Glomerular visceral epithelial cell (primary cell): ENCODE results near the gene EEF2K.
"Not testable (repeated sequence)": the region's sequence is repeated elsewhere in the genome, so short reads cannot be mapped to it uniquely, and the experiment has no call there.

ENCODE experiments used
- DNase-seq: peaks from one replicate; pipeline ENCODE4 v3.0.0-alpha.2; 2016; ENCODE audit errors: extremely low spot score

EEF2K gene

DNA sequence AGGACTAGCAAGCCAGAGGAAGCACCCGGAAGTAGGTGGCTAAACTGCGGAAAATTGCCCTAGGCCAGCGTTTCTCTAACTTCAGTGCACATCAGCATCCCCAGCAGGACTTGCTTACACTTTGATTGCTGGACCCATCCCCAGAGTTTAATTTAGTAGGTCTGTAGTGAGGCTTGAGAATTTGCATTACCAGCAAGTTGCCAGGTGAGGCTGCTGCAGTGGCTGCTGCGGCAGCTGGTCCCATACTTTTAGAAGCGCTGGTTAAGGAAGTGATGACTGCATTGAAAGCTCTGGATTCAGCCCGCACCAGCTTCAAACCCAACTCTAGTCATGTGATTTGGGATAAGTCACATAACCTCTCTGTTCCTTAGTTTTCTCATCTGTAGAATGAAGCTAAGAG, 4.2 kb downstream of the EEF2K start:
- no peak for DNase-seq

- no peak for DNase-seq
These were observed 4.8 kb downstream of the EEF2K start for GRCh38 chr16:22210854-22211253.

DNA sequence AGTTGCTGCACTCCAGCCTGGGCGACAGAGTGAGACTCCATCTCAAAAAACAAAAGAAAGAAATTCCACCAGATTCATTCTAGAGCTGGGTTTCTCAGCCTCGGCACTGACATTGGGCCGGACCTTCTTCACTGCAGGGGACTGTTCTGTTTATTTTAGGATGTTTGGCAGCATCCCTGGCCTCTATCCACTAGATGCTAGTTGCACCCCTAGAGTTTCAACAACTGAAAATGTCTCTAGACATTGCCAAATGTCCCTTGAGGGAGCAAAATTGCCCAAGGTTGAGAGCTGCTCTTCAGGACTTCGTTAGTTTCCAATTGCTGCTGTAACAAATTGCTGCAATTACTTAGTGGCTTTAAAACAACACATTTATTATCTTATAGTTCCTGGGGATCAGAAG, 7.2 kb downstream of the EEF2K start:
- DNase-seq, result no peak

- no peak for DNase-seq
These were observed 7.7 kb downstream of the EEF2K start for GRCh38 chr16:22213801-22214200.

DNA sequence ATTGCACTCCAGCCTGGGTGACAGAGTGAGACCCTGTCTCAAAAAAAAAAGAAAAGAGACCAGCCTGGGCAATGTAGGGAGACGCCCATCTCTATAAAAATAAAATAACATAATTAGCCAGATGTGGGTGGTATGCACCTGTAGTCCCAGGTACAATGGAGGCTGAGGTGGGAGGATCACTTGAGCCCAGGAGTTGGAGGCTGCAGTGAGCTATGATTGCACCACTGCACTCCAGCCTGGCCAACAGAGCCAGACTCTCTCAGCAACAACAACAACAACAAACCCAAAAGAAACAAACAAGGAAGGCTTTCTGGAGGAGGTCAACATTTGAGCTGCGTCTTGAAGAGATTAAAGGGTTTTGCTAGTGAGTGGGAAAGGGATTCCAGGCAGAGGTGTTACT, 8.3 kb downstream of the EEF2K start:
- DNase-seq, result no peak

DNA sequence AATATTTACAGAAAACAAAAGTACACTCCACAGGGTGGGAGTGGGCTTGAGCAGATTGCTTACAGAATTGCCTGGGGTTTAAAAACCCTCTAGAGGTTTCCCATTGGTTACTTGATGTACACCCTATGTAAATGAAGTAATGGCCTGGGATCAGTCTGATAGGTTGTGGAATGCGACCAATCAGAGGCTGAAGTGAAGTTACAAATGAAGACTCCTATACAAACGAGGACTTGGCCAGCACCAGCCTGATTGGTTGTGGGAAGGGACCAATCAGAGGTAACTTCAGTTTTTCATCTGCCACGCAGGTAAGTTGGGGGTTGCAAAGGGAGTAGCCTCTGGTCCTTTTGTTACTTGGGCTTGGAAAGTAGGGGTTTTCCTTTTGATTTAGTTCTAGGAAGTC, 8.8 kb downstream of the EEF2K start:
- no peak for DNase-seq

DNA sequence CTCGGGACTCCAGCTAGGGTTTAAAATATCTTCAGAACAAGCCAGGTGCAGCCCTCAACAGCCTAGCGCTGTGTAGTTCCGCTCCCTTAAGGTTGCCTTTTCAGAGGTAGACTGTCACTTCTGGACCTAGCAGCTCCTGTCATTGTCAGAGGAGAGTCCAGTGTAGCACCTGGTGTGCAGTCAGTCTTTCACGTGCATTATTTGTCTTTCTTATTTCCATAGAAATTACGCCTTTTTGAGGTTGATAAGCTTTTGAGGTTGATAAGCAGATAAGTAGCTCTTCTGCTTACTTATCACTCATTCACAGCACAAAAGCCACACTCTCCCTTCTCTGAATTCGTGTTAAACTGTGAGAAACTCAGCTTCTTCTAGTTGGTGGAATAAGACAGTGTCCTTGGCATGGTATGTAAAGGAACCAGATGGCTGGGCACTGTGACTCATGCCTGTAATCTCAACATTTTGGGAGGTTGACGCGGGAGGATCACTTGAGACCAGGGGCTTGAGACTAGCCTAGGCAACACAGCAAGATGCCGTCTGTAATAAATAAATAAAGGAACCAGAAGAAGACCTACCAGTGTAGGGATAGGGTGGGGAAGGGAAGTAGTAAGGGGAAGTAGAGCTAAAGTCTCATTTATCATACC, 10.2 kb downstream of the EEF2K start:
- no peak for DNase-seq

- DNase-seq, result not testable (repeated sequence)
These were observed 10.8 kb downstream of the EEF2K start for GRCh38 chr16:22216832-22217225.

- DNase-seq, result no peak
These were observed 12.0 kb downstream of the EEF2K start for GRCh38 chr16:22217890-22218730.

- no peak for DNase-seq
These were observed 13.5 kb downstream of the EEF2K start for GRCh38 chr16:22219389-22220068.

DNA sequence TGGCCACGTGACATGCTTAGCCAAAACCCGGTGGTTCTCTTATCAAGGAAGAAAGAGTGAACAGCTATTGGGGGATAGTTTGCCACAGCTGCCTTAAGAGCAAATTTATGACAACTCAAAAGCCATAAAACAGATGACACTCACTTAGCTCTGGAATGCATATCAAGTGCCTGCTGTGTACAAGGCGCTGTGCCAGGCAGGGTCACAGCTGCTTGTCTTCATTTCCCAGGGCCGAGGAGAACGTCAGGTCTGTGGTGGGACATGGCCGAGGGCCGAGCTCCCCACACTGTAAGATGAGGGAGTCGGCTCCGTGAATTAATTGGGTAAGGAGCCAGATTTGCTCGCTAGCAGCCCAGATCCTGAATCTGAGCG, 14.0 kb downstream of the EEF2K start:
- DNase-seq, result no peak

DNA sequence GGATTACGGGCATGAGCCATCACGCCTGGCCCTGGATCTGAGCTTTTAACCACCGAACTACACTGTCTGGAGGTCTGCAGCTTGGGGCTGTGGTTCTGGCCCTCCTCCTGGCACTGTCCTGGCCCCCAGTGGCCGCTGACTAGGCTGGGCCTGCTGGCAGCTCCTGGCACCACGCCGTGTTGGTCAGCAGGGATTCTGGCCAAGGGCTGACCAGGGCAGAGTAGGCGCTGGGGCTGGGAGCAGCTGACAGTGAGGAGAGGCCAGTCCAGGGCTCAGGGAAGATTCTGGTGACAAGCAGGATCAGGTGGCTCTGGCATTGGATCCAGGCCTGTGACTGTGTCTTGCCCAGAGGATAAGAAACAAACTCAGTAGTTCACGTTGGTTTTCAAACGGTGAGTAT, 14.6 kb downstream of the EEF2K start:
- no peak for DNase-seq

GRCh38 chr16:22222006-22222405, 15.9 kb downstream of the EEF2K start:
- no peak for DNase-seq

- DNase-seq, result no peak
These were observed 16.9 kb downstream of the EEF2K start for GRCh38 chr16:22222998-22223397.

GRCh38 chr16:22225060-22225459, 19.0 kb downstream of the EEF2K start:
- no peak for DNase-seq

DNA sequence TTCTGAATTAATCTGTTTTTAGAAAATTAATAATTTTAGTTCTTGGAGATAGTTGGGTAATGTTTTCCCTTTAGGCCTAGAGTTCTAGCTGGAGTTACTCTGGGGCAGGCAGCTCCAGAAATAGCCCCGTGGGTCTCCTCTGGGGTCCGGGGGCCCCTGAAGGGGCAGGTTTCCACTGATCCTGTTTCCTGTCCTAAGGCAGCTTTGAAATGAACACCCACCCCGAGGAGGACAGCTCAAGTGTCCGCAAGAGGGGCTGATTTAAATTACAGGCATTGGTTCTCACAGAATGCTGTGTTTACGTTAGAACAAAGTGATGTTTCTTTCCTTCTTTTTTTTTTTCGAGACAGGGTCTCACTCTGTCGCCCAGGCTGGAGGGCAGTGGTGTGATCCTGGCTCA, 23.8 kb downstream of the EEF2K start:
- no peak for DNase-seq

GRCh38 chr16:22232277-22233036, 26.4 kb downstream of the EEF2K start:
- peak; percentile 24 for DNase-seq

GRCh38 chr16:22233037-22233372, 26.9 kb downstream of the EEF2K start:
- DNase-seq, result no peak

DNA sequence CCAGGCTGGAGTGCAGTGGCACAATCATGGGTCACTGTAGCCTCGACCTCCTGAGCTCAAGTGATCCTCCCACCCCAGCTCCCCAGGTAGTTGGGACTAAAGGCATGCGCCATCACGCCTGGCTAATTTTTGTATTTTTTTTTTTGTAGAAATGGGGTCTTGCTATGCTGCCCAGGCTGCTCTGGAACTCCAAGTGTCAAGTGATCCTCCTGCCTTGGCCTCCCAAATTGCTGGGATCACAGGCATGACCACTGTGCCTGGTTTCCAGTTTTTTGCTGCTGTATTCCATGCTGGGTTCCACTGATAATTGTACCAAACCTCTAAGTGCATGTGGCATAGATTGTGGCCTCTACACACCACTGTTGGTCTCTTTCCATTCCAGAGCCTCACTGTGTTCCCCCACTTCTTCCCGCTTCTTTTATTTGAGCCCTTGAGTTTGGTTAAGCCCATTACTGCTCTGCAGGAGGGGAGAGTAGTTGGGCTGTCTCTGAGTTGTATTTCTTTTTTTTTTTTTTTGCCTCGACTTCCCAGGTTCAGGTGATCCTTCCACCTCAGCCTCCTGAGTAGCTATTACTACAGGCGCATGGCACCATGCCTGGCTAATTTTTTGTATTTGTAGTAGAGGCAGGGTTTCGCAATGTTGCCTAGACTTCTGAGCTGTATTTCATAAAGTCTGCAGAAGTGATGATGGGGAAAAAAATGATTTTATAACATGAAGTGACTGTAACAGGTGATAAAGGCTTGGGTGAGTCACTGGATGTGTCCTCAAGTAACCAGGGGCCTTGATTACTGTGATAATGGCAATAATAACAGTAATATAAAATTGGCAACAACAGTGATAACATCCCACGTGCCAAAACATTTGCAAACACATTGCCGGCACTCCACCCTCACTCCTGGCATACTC, 30.0 kb downstream of the EEF2K start:
- no peak for DNase-seq

DNA sequence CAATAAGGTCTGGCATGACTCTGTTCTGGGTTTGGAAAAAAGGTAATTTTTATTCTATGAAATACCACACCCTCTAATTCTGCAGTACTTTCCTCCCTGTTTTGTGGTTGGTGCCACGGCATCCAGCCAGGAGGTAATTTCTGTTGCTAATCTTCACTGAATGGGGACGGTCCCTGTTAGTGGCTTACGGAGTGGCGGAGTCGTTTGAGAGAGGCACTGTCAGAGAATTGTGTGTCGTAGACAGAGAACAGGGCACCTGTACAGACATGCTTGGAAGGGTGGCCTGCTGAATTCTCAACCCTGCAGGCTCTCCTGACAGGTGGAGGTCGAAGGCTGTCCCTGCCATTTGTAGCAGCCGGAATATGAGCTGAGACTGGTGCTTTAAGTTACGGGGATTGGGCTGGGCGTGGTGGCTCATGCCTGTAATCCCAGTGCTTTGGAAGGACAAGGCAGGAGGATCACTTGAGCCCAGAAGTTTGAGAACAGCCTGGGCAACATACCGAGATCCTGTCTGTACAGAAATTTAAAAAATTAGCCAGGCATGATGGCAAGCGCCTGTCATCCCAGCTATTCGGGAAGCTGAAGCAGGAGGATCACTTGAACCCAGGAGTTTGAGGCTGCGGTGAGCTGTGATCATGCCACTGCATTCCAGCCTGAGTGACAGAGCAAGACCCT, 33.2 kb downstream of the EEF2K start:
- DNase-seq, result no peak
